H1 (cell line): Measurements from ENCODE around the gene CA10. TPM values are rescaled to one million over a fixed set of nuclear protein-coding genes. Genes with fewer than 3 reads are reported as not detected.

Experiments
- CTCF ChIA-PET: fragments of 300-600 bp; sonication (Branson Sonifier 250); formaldehyde crosslinking; loops from one replicate; lab custom pipeline; 2021; ENCODE audit not compliant: partially characterized antibody; lab: Charles Lee
- POLR2A ChIA-PET: fragments of 300-600 bp; sonication (Branson Sonifier 250); formaldehyde crosslinking; loops from one replicate; lab custom pipeline; 2021; ENCODE audit warnings: inconsistent platforms; ENCODE audit not compliant: partially characterized antibody; lab: Charles Lee
- DNase-seq, 2 experiments: peaks; one replicate each; pipeline versions ENCODE4 v3.0.0 to v3.0.0-alpha.2; 2010 to 2022; ENCODE audit warnings: low spot score in 2 of 2, low read depth in 1 of 2, mixed read lengths in 1 of 2
- FAIRE-seq: peaks from 2 replicates; lab custom pipeline; 2011; peaks lifted over from hg19 to GRCh38; lab: Jason Lieb, UNC
- H2AFZ ChIP-seq: 2 replicates; pipeline ENCODE4 v1.8.1; 2012; ENCODE audit warnings: low read length, inconsistent platforms
- H2AK5ac ChIP-seq: 2 replicates; pipeline ENCODE4 v1.6.1; 2013; ENCODE audit warnings: low read depth, low read length
- H2BK120ac ChIP-seq: replicated peaks from 2 replicates; pipeline ENCODE3; 2013; ENCODE audit warnings: low read depth, low read length, inconsistent platforms
- H2BK12ac ChIP-seq: 2 replicates; pipeline ENCODE4 v1.6.1; 2013; ENCODE audit warnings: low read depth, low read length
- H2BK15ac ChIP-seq: 2 replicates; pipeline ENCODE4 v1.6.1; 2013; ENCODE audit warnings: low read length
- H2BK20ac ChIP-seq: 2 replicates; pipeline ENCODE4 v1.6.1; 2013; ENCODE audit warnings: low read length
- H2BK5ac ChIP-seq: 2 replicates; pipeline ENCODE4 v1.6.1; 2013; ENCODE audit warnings: low read depth, low read length
- H3K14ac ChIP-seq: 2 replicates; pipeline ENCODE4 v1.6.1; 2013; ENCODE audit warnings: inconsistent platforms; ENCODE audit not compliant: insufficient read length
- H3K18ac ChIP-seq: 2 replicates; pipeline ENCODE4 v1.6.1; 2013; ENCODE audit warnings: low read length; ENCODE audit errors: extremely low read depth
- H3K23ac ChIP-seq: 2 replicates; pipeline ENCODE4 v1.6.1; 2013; ENCODE audit warnings: inconsistent platforms; ENCODE audit not compliant: insufficient read length
- H3K23me2 ChIP-seq: 2 replicates; pipeline ENCODE4 v1.6.1; 2013; ENCODE audit warnings: low read depth, low read length
- H3K27ac ChIP-seq: 2 replicates; pipeline ENCODE4 v1.6.1; 2011; ENCODE audit warnings: low read depth, low read length, inconsistent platforms
- H3K27me3 ChIP-seq, 4 experiments: replicated peaks in 1 of 4; 1 replicate in 1 of 4; 2 replicates in 3 of 4; pipeline versions ENCODE4 v1.6.1 to v1.8.1; 2011 to 2013; ENCODE audit warnings: low read length in 3 of 4, mild to moderate bottlenecking in 3 of 4, inconsistent platforms in 2 of 4, mixed read lengths in 2 of 4, moderate library complexity in 1 of 4; ENCODE audit not compliant: control insufficient read depth in 3 of 4, insufficient read depth in 3 of 4; ENCODE audit errors: extremely low read depth in 1 of 4
- H3K36me3 ChIP-seq, 4 experiments: 2 replicates each; pipeline versions ENCODE4 v1.6.1 to v1.8.1; 2011 to 2013; ENCODE audit warnings: mild to moderate bottlenecking in 4 of 4, low read length in 3 of 4, moderate library complexity in 2 of 4, control low read depth in 1 of 4, inconsistent platforms in 1 of 4; ENCODE audit not compliant: insufficient read depth in 4 of 4, control insufficient read depth in 2 of 4
- H3K4ac ChIP-seq: replicated peaks from 2 replicates; pipeline ENCODE3; 2013; ENCODE audit warnings: low read length, low read depth, mixed read lengths, inconsistent platforms; ENCODE audit not compliant: insufficient read length
- H3K4me1 ChIP-seq, 4 experiments: replicated peaks in 1 of 4; 1 replicate in 1 of 4; 2 replicates in 3 of 4; pipeline versions ENCODE4 v1.6.1 to v1.8.1; 2011 to 2013; ENCODE audit warnings: low read length in 3 of 4, inconsistent platforms in 2 of 4, mixed read lengths in 1 of 4; ENCODE audit not compliant: insufficient read depth in 4 of 4, control insufficient read depth in 3 of 4
- H3K4me2 ChIP-seq, 2 experiments: 2 replicates each; pipeline versions ENCODE4 v1.6.1 to v1.8.1; 2011 to 2013; ENCODE audit warnings: low read depth in 2 of 2, low read length in 2 of 2, control low read depth in 1 of 2, inconsistent platforms in 1 of 2, mild to moderate bottlenecking in 1 of 2; ENCODE audit not compliant: insufficient read depth in 1 of 2
- H3K4me3 ChIP-seq, 4 experiments: fragments of 200-600, 300-600 bp in 1 of 4; sonication (generic), shearing (Covaris generic), sonication (Bioruptor Twin) in 1 of 4; 2 replicates each; pipeline versions ENCODE4 v1.5.1 to v1.8.1; 2011 to 2016; ENCODE audit warnings: low read length in 4 of 4, low read depth in 3 of 4, control low read depth in 2 of 4, inconsistent platforms in 2 of 4, mild to moderate bottlenecking in 2 of 4, mixed read lengths in 1 of 4, moderate library complexity in 1 of 4; ENCODE audit not compliant: insufficient read depth in 2 of 4; ENCODE audit errors: extremely low read depth in 1 of 4
- H3K56ac ChIP-seq: replicated peaks from 2 replicates; pipeline ENCODE3; 2013; ENCODE audit warnings: low read depth, mild to moderate bottlenecking, mixed read lengths, low read length, inconsistent platforms; ENCODE audit not compliant: insufficient read length
- H3K79me1 ChIP-seq: 2 replicates; pipeline ENCODE4 v1.6.1; 2013; ENCODE audit warnings: low read depth, low read length, control low read depth
- H3K79me2 ChIP-seq, 2 experiments: 2 replicates each; pipeline versions ENCODE4 v1.6.1 to v1.8.1; 2012 to 2013; ENCODE audit warnings: low read length in 2 of 2, mild to moderate bottlenecking in 2 of 2, inconsistent platforms in 1 of 2; ENCODE audit not compliant: insufficient read depth in 2 of 2, control insufficient read depth in 1 of 2
- H3K9ac ChIP-seq, 4 experiments: replicated peaks in 1 of 4; 1 replicate in 1 of 4; 2 replicates in 3 of 4; pipeline versions ENCODE4 v1.6.1 to v1.8.1; 2011 to 2013; ENCODE audit warnings: low read depth in 3 of 4, low read length in 3 of 4, control low read depth in 2 of 4, mild to moderate bottlenecking in 2 of 4, moderate library complexity in 2 of 4, inconsistent platforms in 1 of 4; ENCODE audit errors: extremely low read depth in 1 of 4
- H3K9me3 ChIP-seq, 2 experiments: 2 replicates each; pipeline versions ENCODE4 v1.6.1 to v1.8.1; 2012 to 2013; ENCODE audit warnings: mild to moderate bottlenecking in 2 of 2, moderate library complexity in 2 of 2, control low read depth in 1 of 2, inconsistent platforms in 1 of 2, low read depth in 1 of 2, low read length in 1 of 2, mixed read lengths in 1 of 2; ENCODE audit not compliant: insufficient read depth in 2 of 2
- H4K20me1 ChIP-seq, 2 experiments: replicated peaks in 1 of 2; 2 replicates each; pipeline versions ENCODE3 to v1.8.1; 2011 to 2013; ENCODE audit warnings: inconsistent platforms in 2 of 2, low read length in 2 of 2, mild to moderate bottlenecking in 1 of 2; ENCODE audit not compliant: insufficient read depth in 2 of 2, control insufficient read depth in 1 of 2
- H4K5ac ChIP-seq: 2 replicates; pipeline ENCODE4 v1.6.1; 2013; ENCODE audit warnings: low read length, low read depth, mixed read lengths, inconsistent platforms; ENCODE audit not compliant: insufficient read length
- H4K8ac ChIP-seq: 2 replicates; pipeline ENCODE4 v1.8.0; 2013; ENCODE audit warnings: mild to moderate bottlenecking, moderate library complexity, low read length, inconsistent platforms; ENCODE audit not compliant: insufficient read depth; ENCODE audit errors: extremely low read depth
- H4K91ac ChIP-seq: replicated peaks from 2 replicates; pipeline ENCODE3; 2013; ENCODE audit warnings: low read length, mixed read lengths, inconsistent platforms; ENCODE audit not compliant: insufficient read length
- CHD1 ChIP-seq: IDR thresholded peaks from 2 replicates; pipeline ENCODE4 v1.6.1; 2012; ENCODE audit warnings: low read depth, low read length, improper control_type of control experiment
- NANOG ChIP-seq: IDR thresholded peaks from 2 replicates; pipeline ENCODE4 v1.6.1; 2011; ENCODE audit warnings: low read length, low read depth, mild to moderate bottlenecking, inconsistent platforms; ENCODE audit not compliant: insufficient read depth, poor library complexity, severe bottlenecking
- POLR2AphosphoS5 ChIP-seq: IDR thresholded peaks from 2 replicates; pipeline ENCODE4 v1.6.1; 2011; ENCODE audit warnings: low read depth, low read length
- SAP30 ChIP-seq: fragments of 300-600 bp; sonication (generic); IDR thresholded peaks from 2 replicates; pipeline ENCODE4 v1.7.1; 2012; ENCODE audit warnings: low read length, moderate library complexity, mild to moderate bottlenecking, inconsistent platforms; ENCODE audit not compliant: insufficient read depth, insufficient replicate concordance
- WGBS, 2 experiments: shearing (Covaris generic) in 1 of 2; methylation state at CpG; one replicate each; pipeline versions ENCODE4 v1.1.6 to v1.1.7; 2013 to 2015; ENCODE audit warnings: low lambda C conversion rate in 2 of 2, mixed read lengths in 2 of 2, inconsistent platforms in 1 of 2, low coverage in 1 of 2, missing lambda C conversion rate in 1 of 2; ENCODE audit not compliant: insufficient replicate concordance in 2 of 2, insufficient coverage in 1 of 2, insufficient read length in 1 of 2; ENCODE audit errors: extremely low coverage in 1 of 2, missing lambda C conversion rate in 1 of 2; 5-methylcytosine and 5-hydroxymethylcytosine counted together
- polyA plus RNA-seq, 7 experiments: library from polyadenylated mRNA; depleted of rRNA in 3 of 7; stranded (reverse) in 5 of 7; unstranded in 2 of 7; fragments of >200 nt in 5 of 7; fragments of 200-250 nt in 2 of 7; gene quantifications; 1 replicate in 5 of 7; 2 replicates in 1 of 7; 4 replicates in 1 of 7; pipeline versions ENCODE4 v1.2.1 to v1.2.3, GENCODE V29; 2011 to 2013; ENCODE audit warnings: missing spikeins in 2 of 7, mixed read lengths in 2 of 7
- total RNA-seq: library from RNA; stranded (reverse); fragmentation: NEBNext Ultra II Directional; extraction: Animal tissue kit (Norgen Biotek cat#: 25700); gene quantifications from 2 replicates; pipeline ENCODE4 v1.2.1, GENCODE V29; 2021

The CA10 gene
- total and polyA plus RNA-seq, 2 of the 8 experiments (the other 6 are each of a cell fraction or from before 2014, with no cell fraction given) = 0.60 to 0.63 TPM

DNA sequence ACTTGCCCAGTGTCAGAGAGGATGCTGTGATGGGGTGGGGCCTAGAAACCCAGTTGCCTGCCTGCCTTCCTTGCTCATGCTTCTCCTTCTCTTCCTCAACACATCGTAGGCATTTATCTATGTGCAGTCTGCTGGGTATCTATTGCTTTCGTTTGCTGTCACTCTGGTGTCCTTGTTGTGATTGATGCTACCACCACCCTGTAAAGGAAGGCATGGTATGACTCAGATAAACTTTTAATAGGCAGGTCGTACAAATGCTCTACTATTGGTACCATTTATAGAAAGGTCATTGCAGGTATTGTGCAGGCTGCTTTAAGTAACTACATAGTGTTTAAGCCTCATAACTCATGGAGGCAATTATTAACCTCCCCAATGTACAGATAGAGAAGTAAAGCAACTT is 529.3 kb downstream of the CA10 start:
- no peak overlapping the region for H3K4ac ChIP-seq
- CTCF ChIA-PET = no interaction called here
- no peak for TF ChIP-seq POLR2AphosphoS5
- no peak for TF ChIP-seq CHD1
- TF ChIP-seq NANOG = no peak
- TF ChIP-seq SAP30 = no peak
- no peaks in the 10 kb centered on the region for H4K20me1 ChIP-seq
- 86% methylated on average over 3 of the region's 3 CpGs; no CpG with 5 or more reads in 1 of the 2 experiments for WGBS, 2 experiments
- H3K9ac ChIP-seq = no peak overlapping the region
- H4K8ac ChIP-seq = no peak overlapping the region
- peaks cover 0 to 4% (median 1%) of the 10 kb centered on the region in 4 experiments; a peak in 2 of 7 replicates for H3K4me1 ChIP-seq
- no peak overlapping the region for H2BK20ac ChIP-seq
- no peak overlapping the region for H3K27ac ChIP-seq
- no peak overlapping the region for H2BK120ac ChIP-seq
- POLR2A ChIA-PET = no interaction called here
- H3K4me2 ChIP-seq = no peak overlapping the region
- no peak overlapping the region for H2AFZ ChIP-seq
- no peak overlapping the region for H3K4me3 ChIP-seq
- H3K36me3 ChIP-seq = no peaks in the 10 kb centered on the region
- no peak overlapping the region for H3K14ac ChIP-seq
- no peaks in the 10 kb centered on the region for H3K79me1 ChIP-seq
- no peaks in the 10 kb centered on the region for H3K79me2 ChIP-seq
- H2BK15ac ChIP-seq = no peak overlapping the region
- H2AK5ac ChIP-seq = no peak overlapping the region
- H4K5ac ChIP-seq = no peak overlapping the region
- no peak overlapping the region for H3K18ac ChIP-seq
- H2BK5ac ChIP-seq = no peak overlapping the region
- no peak overlapping the region for H4K91ac ChIP-seq
- no peak overlapping the region for H3K56ac ChIP-seq
- no peaks in the 10 kb centered on the region for H3K27me3 ChIP-seq
- no peaks in the 10 kb centered on the region for H3K9me3 ChIP-seq
- no peak overlapping the region for H2BK12ac ChIP-seq
- no peaks in the 10 kb centered on the region; the same call in 1 of the 2 replicates for H3K23me2 ChIP-seq
- H3K23ac ChIP-seq = no peak overlapping the region
- no peak for FAIRE-seq
- DNase-seq = no peak
